Activated T-helper 17 cell treated with anti-CD3 and anti-CD28 coated beads, Interleukin-2, amount 50 U/mL, for 72 hours (primary cell): Measurements from ENCODE around the gene ANKRD13C. TPM values are rescaled to one million over a fixed set of nuclear protein-coding genes. Genes with fewer than 3 reads are reported as not detected.
A peak's percentile ranks its signal among the peaks of the same experiment; 100 is the strongest.
"Not testable (repeated sequence)": the region's sequence is repeated elsewhere in the genome, so short reads cannot be mapped to it uniquely, and the experiment has no call there.

Source experiments
- ATAC-seq: fragments of 150-1000 bp; cut with Tn5 transposase; replicated peaks from 2 replicates; pipeline ENCODE4 v1.10.0; 2021; ENCODE audit warnings: mild to moderate bottlenecking, moderate library complexity
- H3K27ac Mint-ChIP-seq: one replicate; pipeline ENCODE4 v1.8.0; 2022; ENCODE audit warnings: mixed read lengths
- H3K27me3 Mint-ChIP-seq: one replicate; pipeline ENCODE4 v1.8.0; 2022; ENCODE audit warnings: mixed read lengths
- H3K36me3 Mint-ChIP-seq: one replicate; pipeline ENCODE4 v1.8.0; 2022; ENCODE audit warnings: low read depth, mild to moderate bottlenecking, mixed read lengths
- H3K4me1 Mint-ChIP-seq: one replicate; pipeline ENCODE4 v1.8.0; 2022; ENCODE audit warnings: mixed read lengths
- H3K4me3 Mint-ChIP-seq: one replicate; pipeline ENCODE4 v1.8.0; 2022; ENCODE audit warnings: mild to moderate bottlenecking, mixed read lengths
- H3K9me3 Mint-ChIP-seq: one replicate; pipeline ENCODE4 v1.8.0; 2022; ENCODE audit warnings: mixed read lengths
- total RNA-seq, 2 donors: library from RNA; stranded (reverse); gene quantifications; one replicate each; pipeline ENCODE4 v1.2.3, GENCODE V29; 2022

ANKRD13C gene
- total RNA-seq, 2 donors from 2014 or later, result 19.7 to 23.3 TPM

DNA sequence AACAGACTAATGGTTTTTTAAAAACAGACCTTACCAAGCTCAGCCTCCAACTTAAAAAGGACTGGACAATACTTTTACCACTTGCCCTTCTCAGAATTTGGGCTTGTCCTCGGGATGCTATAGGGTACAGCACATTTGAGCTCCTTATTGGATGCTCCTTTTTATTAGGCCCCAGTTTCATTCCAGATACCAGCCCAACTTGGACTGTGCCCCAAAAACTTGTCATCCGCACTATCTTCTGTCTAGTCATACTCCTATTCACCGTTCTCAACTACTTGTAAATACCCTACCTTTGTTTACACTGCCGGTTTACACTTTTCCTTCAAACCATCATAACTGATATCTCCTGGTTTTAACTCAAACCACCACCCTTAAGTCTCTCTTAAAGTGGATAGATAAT is 17.9 kb upstream of the ANKRD13C start:
- no peaks in the 10 kb centered on the region for H3K36me3 Mint-ChIP-seq
- no peak for ATAC-seq
- H3K4me3 Mint-ChIP-seq, result no peak overlapping the region
- H3K27me3 Mint-ChIP-seq, result no peaks in the 10 kb centered on the region
- H3K27ac Mint-ChIP-seq, result no peak overlapping the region
- H3K4me1 Mint-ChIP-seq, result no peaks in the 10 kb centered on the region
- no peaks in the 10 kb centered on the region for H3K9me3 Mint-ChIP-seq

DNA sequence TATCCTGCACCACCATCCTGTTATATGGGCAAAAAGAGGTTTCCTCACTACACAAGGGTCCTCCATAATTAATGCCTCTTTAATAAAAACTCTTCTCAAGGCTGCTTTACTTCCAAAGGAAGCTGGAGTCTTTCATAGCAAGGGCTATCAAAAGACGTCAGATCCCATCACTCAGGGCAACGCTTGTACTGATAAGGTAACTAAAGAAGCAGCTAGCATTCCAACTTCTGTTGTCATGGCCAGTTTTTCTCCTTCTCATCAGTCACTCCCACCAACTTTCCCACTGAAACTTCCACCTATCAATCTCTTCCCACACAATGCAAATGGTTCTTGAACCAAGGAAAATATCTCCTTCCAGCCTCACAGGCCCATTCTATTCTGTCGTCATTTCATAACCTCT is 17.1 kb upstream of the ANKRD13C start:
- H3K4me1 Mint-ChIP-seq, ATAC-seq, H3K4me3 Mint-ChIP-seq, H3K27me3 Mint-ChIP-seq, H3K27ac Mint-ChIP-seq, H3K9me3 Mint-ChIP-seq, H3K36me3 Mint-ChIP-seq: not testable (repeated sequence)

DNA sequence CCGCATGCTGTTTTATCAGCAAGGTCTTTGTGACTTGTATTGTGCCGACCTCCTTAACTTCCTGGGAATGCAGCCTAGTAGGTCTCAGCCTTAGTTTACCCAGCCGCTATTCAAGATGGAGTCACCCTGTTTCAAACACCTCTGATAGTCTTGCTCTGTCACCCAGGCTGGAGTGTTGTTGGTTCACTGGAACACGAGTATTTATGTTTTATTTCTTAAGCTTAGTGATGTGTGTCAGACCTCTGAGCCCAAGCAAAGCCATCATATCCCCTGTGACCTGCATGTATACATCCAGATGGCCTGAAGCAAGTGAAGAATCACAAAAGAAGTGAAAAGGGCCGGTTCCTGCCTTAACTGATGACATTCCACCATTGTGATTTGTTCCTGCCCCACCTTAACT is 12.9 kb upstream of the ANKRD13C start:
- not testable (repeated sequence) for ATAC-seq, H3K9me3 Mint-ChIP-seq, H3K36me3 Mint-ChIP-seq, H3K27ac Mint-ChIP-seq, H3K4me1 Mint-ChIP-seq, H3K27me3 Mint-ChIP-seq, H3K4me3 Mint-ChIP-seq

DNA sequence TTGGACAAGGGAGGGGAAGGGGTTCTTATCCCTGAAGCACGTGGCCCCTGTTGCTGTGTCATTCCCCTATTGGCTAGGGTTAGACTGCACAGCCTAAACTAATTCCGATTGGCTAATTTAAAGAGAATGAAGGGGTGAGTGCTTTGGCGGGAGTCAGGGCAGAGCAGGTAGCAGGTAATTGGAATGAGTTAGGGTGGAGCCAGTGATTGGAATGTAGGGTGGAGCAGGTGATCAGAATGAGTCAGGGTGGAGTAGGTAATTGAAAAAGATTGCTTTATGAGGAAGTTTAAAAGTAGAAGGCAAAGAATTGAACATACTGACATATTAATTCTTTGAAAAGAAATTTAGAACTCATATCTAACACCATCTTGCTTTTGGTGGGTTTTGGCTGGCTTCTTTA is 12.5 kb upstream of the ANKRD13C start:
- H3K9me3 Mint-ChIP-seq, H3K4me3 Mint-ChIP-seq: not testable (repeated sequence)

DNA sequence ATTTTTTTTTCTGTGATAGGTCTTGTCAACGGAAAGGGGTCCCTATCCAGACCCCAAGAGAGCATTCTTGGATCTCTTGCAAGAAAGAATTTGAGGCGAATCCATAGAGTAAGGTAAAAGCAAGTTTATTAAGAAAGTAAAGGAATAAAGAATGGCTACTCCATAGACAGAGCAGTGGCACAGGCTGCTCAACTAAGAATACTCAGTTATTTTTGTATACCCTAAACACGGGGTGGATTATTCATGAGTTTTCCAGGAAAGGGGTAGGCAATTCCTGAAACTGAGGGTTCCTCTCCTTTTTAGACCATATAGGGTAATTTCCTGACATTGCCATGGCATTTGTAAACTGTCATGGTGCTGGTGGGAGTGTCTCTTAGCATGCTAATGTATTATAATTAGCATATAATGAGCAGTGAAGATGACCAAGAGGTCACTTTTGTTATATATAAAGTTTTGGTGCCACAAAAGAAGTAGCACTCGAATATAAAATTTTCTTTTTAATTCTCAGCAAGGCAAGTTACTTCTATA is 12.0 kb upstream of the ANKRD13C start:
- not testable (repeated sequence) for H3K9me3 Mint-ChIP-seq, H3K4me3 Mint-ChIP-seq, H3K4me1 Mint-ChIP-seq, H3K27me3 Mint-ChIP-seq, H3K36me3 Mint-ChIP-seq, H3K27ac Mint-ChIP-seq, ATAC-seq

More for the DNA sequence above, 12.5 kb upstream of the ANKRD13C start:
- not testable (repeated sequence) for H3K27ac Mint-ChIP-seq, H3K4me1 Mint-ChIP-seq, H3K36me3 Mint-ChIP-seq, H3K27me3 Mint-ChIP-seq, ATAC-seq

DNA sequence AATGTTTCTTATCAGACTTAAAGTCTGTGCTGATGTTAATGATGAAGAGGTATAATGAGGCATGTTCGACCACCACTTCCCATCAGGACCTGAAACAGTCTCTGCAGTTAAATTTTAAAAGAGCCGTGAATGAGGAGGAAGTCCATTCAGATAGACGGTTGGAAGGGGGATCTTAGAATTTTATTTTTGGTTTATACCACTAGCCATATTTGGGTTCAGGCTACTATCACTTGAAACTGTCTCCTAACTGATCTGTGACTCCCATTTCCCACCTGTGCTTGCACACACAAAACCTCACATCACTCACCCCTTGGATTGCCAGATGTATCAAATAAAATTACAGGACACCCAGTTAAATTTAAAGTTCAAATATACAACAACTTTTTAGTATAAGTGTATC is 9.9 kb upstream of the ANKRD13C start:
- ATAC-seq, result no peak
- Mint-ChIP-seq H3K27me3 (no peaks in the 10 kb centered on the region), H3K4me1 (peaks cover 7% of the 10 kb centered on the region), H3K4me3 (no peak overlapping the region), H3K9me3 (no peaks in the 10 kb centered on the region), H3K36me3 (peaks cover 13% of the 10 kb centered on the region), H3K27ac (no peak overlapping the region)

DNA sequence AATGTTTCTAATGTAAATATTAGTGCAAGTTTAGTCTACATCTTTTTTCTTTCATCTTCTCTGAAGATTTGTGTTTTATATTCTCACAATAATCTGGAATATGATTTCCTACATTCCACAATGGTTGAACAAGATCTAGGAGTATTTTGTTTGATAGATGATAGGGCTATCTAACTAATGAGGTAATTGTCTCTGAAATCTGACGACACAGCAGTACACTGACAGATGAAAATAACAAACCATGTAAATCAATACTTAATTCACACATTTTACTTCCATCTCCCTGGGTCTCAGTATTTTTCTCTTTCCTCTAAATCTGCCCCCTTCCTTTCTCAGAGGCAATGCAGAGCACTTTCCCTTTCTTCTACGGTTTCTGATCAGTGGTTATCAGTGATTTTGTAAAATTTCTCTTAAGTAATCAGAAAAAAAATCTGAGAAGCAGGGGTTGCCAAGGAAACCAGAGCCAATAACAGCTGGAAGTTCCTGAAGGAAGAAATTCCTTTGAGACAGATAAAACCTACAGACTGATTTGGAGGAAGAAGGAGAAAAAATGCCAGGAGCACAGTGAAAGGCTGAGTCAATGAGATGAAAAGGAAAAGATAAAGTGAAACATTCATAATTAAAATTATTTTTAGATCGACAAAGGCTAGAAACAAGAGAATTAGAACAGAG is 7.3 kb upstream of the ANKRD13C start:
- H3K27ac Mint-ChIP-seq, result no peak overlapping the region
- no peak overlapping the region for H3K4me3 Mint-ChIP-seq
- H3K9me3 Mint-ChIP-seq, result no peaks in the 10 kb centered on the region
- no peak for ATAC-seq
- peaks cover 7% of the 10 kb centered on the region for H3K4me1 Mint-ChIP-seq
- no peaks in the 10 kb centered on the region for H3K27me3 Mint-ChIP-seq
- peaks cover 13% of the 10 kb centered on the region for H3K36me3 Mint-ChIP-seq

DNA sequence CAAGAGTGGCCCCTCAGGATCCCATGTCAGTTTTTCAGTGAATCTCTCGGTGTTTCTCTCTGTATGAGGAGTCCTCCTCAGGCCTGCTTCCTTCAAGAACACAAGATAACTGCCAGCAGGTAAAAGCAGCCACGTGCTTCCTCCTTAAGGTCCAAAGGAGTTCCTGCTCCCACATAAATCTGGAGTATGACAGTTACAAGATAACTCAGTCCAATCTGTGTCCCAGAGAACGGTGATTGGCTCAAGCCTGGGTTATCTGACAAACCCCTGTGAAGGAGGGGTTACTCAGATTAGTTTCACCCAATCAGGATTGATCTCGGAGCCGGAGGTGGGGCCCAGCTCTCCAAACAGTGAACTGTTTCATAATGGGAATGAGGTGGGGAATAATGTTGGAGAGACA is 5.8 kb upstream of the ANKRD13C start:
- no peaks in the 10 kb centered on the region for H3K27me3 Mint-ChIP-seq
- peaks cover 3% of the 10 kb centered on the region for H3K9me3 Mint-ChIP-seq
- peaks cover 14% of the 10 kb centered on the region for H3K4me1 Mint-ChIP-seq
- peaks cover 20% of the 10 kb centered on the region for H3K36me3 Mint-ChIP-seq
- H3K27ac Mint-ChIP-seq, result no peak overlapping the region
- ATAC-seq, result no peak
- no peak overlapping the region for H3K4me3 Mint-ChIP-seq

DNA sequence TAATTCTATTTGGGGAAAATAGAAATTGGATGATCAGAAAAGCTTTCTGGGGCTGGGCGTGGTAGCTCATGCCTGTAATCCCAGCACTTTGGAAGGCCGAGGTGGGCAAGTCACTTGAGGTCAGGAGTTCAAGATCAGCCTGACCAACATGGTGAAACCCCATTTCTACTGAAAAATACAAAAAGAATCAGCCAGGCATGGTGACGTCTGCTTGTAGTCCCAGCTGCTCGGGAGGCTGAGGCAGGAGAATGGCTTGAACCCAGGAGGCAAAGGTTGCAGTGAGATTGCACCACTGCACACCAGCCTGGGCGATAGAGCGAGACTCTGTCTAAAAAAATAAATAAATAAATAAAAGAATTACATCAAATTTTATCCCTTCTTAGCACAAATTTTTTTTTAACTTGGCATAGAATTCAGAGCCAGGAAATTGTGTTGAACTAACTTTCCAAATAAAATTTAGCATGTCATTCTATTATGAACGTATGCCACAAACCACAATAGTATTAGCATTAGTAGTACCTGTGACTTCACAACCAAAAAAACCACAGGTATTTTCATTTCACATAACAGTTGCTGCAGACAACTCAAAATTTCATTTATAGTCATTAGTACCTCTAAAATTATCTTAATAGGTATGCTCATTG is 4.5 kb upstream of the ANKRD13C start:
- Mint-ChIP-seq H3K27ac (no peak overlapping the region), H3K27me3 (no peaks in the 10 kb centered on the region), H3K4me3 (no peak overlapping the region), H3K36me3 (peaks cover 30% of the 10 kb centered on the region), H3K4me1 (peaks cover 20% of the 10 kb centered on the region), H3K9me3 (peaks cover 6% of the 10 kb centered on the region)
- no peak for ATAC-seq

DNA sequence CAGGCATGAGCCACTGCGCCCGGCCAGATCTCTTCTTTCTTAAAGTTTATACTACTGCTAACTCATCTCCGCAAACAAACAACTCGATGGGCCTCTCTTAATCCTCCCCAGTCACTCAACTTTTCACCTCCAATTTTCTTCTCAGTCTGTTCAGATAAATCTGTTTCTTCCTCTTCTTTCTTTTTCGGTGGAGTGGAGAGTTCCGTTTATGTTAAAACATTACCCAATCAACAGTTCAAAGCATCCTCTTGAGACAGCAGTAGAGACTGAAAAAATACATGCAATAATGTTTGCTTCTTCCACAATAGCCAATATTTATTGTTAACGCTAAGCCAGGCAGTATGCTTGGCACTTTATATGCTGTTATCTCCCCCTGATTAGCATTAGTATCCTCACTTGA is 1.4 kb upstream of the ANKRD13C start:
- Mint-ChIP-seq H3K36me3 (peaks cover 40% of the 10 kb centered on the region), H3K4me3 (peak overlapping the region; percentile 92), H3K27me3 (no peaks in the 10 kb centered on the region), H3K9me3 (peaks cover 6% of the 10 kb centered on the region), H3K4me1 (peaks cover 12% of the 10 kb centered on the region), H3K27ac (peak overlapping the region; percentile 94)
- no peak for ATAC-seq

DNA sequence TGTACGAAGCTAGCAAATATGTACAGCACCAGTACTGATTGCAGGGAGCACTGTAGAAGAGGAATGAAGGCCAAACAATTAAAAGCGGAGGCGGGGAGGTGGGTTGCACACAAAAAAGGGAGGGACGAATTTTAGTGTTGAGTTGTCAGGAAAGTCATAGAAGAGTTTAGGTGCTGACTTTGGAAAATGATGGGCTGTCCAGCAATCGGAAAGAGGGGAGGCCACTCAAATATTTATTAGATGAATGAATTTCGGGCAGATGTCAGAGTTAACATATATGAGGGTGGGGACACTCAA is 537 bp upstream of the ANKRD13C start:
- no peaks in the 10 kb centered on the region for H3K27me3 Mint-ChIP-seq
- peaks cover 6% of the 10 kb centered on the region for H3K9me3 Mint-ChIP-seq
- H3K4me3 Mint-ChIP-seq, result peak overlapping the region; percentile 92
- H3K36me3 Mint-ChIP-seq, result peaks cover 49% of the 10 kb centered on the region
- H3K4me1 Mint-ChIP-seq, result peaks cover 15% of the 10 kb centered on the region
- ATAC-seq, result no peak
- peak overlapping the region; percentile 94 for H3K27ac Mint-ChIP-seq

DNA sequence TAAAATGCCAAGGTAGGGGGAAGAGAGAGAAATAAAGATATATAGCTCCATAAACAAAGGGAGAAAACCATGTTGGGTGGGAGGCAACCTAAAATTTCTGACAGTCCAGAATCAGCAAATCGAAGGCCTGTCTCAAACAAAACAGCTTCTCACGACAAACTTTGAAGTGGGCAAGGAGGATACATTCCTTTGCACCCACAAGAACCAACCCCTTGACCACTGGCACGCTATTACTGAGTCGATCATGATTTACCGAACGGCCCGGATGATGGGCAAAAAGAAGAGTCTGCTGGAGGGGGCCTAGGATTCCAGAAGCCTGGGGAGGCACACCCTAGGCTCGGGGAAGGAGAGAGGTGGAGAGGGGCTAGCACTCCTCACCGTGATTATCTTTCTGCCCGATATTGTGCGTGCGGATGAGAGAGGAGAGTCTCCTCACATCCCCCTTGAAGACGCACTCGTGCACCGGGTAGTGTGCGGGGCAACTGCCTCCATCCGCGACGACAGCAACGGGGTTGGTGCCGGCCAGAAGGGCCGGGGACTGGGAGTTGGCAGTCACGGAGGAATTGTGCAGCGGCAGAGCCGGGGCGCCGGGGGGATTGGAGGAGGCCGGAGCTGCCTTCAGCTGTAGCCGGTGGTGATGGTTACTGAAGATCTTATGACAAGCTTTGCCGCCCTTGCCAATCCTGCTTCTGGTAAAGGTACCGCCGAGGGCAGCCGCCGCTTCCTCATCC is 756 bp downstream of the ANKRD13C start:
- peak; percentile 35 for ATAC-seq

DNA sequence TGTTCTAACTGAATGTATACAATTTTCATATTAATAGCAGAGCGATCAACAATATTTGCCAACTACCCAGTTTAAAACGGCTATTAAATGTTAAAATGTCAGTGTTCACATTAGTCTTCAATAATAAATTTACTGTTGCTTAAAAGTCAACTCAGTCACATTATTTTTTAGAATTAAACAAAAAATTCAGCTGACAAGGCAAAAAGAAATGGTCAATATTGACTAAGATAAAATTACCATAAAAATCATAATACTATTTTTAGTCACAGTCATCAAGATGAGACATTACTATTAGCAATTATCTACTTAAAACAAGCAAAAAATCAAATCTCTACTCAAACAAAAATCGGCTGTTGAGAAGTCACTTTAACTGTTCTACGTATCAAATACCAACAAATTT is 1.5 kb downstream of the ANKRD13C start:
- no peak for ATAC-seq
- Mint-ChIP-seq H3K4me3 (peak overlapping the region; percentile 92), H3K9me3 (peaks cover 6% of the 10 kb centered on the region), H3K4me1 (peaks cover 26% of the 10 kb centered on the region), H3K27me3 (no peaks in the 10 kb centered on the region), H3K27ac (peak overlapping the region; percentile 94), H3K36me3 (peaks cover 68% of the 10 kb centered on the region)

More for the DNA sequence above, 756 bp downstream of the ANKRD13C start:
- H3K4me3 Mint-ChIP-seq, result peak overlapping the region; percentile 92
- peaks cover 22% of the 10 kb centered on the region for H3K4me1 Mint-ChIP-seq
- H3K9me3 Mint-ChIP-seq, result peaks cover 6% of the 10 kb centered on the region
- peaks cover 61% of the 10 kb centered on the region for H3K36me3 Mint-ChIP-seq
- H3K27ac Mint-ChIP-seq, result peak overlapping the region; percentile 94
- no peaks in the 10 kb centered on the region for H3K27me3 Mint-ChIP-seq

DNA sequence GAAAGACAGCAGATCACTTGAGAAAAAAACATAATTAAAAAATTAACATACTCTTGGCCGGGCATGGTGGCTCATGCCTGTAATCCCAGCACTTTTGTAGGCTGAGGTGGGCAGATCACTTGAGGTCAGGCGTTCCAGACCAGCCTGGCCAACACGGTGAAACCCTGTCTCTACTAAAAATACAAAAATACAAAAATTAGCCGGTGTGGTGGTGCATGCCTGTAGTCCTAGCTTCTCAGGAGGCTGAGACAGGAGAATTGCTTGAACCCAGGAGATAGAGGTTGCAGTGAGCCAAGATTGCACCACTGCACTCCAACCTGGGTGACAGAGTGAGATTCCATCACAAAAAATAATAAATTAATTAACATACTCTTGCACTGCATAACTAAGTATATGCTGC is 4.7 kb downstream of the ANKRD13C start:
- peaks cover 35% of the 10 kb centered on the region for H3K4me1 Mint-ChIP-seq

More for the DNA sequence above, 4.7 kb downstream of the ANKRD13C start:
- ATAC-seq, H3K27me3 Mint-ChIP-seq, H3K9me3 Mint-ChIP-seq, H3K27ac Mint-ChIP-seq: not testable (repeated sequence)
- Mint-ChIP-seq H3K36me3 (peaks cover 87% of the 10 kb centered on the region), H3K4me3 (peak overlapping the region; percentile 25)
